Ovary (tissue), 3 donors: ENCODE results near the gene CHCHD6.

Experiments
- POLR2A ChIP-seq: fragments of 450-650 bp; IDR thresholded peaks from one replicate; pipeline ENCODE4 v1.6.1; 2017; ENCODE audit warnings: antibody characterized with exemption, mild to moderate bottlenecking, moderate library complexity
- TF ChIP-seq, protein P1 (sequence below), 3 donors: fragments of 450-650 bp in 2 of 3; fragments of 200-600 bp in 1 of 3; IDR thresholded peaks; one replicate each; pipeline versions ENCODE4 v1.5.1 to v1.8.0; 2016 to 2022; ENCODE audit warnings: antibody characterized with exemption in 3 of 3, mild to moderate bottlenecking in 1 of 3
- donor health status: DM: no; HTN: no; CAD: no.

DNA sequence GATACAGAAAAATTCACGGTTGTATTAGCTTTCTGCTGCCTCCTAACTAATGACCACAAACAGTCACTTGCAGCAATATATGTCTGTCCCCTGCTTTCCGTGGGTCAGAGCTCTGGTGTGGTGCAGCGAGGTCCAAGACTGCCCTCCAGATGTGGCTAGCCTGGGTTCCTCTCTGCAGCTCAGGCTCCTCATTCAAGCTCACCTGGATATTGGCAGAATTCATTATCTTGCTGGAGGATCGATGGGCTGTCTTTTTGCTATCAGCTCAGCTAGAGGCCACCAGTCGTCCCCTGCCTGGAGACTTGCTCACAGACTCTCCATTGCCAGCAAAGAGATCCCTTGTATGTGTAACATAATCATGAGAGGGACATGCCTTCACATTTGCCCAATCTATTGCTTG lies 266.1 kb downstream of the CHCHD6 start:
- TF ChIP-seq, protein P1, sequence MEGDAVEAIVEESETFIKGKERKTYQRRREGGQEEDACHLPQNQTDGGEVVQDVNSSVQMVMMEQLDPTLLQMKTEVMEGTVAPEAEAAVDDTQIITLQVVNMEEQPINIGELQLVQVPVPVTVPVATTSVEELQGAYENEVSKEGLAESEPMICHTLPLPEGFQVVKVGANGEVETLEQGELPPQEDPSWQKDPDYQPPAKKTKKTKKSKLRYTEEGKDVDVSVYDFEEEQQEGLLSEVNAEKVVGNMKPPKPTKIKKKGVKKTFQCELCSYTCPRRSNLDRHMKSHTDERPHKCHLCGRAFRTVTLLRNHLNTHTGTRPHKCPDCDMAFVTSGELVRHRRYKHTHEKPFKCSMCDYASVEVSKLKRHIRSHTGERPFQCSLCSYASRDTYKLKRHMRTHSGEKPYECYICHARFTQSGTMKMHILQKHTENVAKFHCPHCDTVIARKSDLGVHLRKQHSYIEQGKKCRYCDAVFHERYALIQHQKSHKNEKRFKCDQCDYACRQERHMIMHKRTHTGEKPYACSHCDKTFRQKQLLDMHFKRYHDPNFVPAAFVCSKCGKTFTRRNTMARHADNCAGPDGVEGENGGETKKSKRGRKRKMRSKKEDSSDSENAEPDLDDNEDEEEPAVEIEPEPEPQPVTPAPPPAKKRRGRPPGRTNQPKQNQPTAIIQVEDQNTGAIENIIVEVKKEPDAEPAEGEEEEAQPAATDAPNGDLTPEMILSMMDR (IDR thresholded peaks at IDR 0.05) = no peak
- TF ChIP-seq POLR2A = no peak
